HG03097 (cell line): ENCODE data around the gene WDR75.
A peak's percentile ranks its signal among the peaks of the same experiment; 100 is the strongest.
"Not testable (repeated sequence)": the region's sequence is repeated elsewhere in the genome, so short reads cannot be mapped to it uniquely, and the experiment has no call there.

ENCODE experiments used
- ATAC-seq: cut with Tn5 transposase; IDR thresholded peaks from one replicate; pipeline ENCODE4 v1.9.1; 2021; ENCODE audit not compliant: unreplicated experiment, low FRiP score

Gene WDR75

GRCh38 chr2:189439342-189439741 lies 1.9 kb upstream of the WDR75 start:
- ATAC-seq: no peak

GRCh38 chr2:189440644-189440946 lies 679 bp upstream of the WDR75 start:
- ATAC-seq: peak; percentile 25

- ATAC-seq: no peak
Measured at GRCh38 chr2:189441709-189442074, 418 bp downstream of the WDR75 start.

GRCh38 chr2:189442468-189442867 lies 1.2 kb downstream of the WDR75 start:
- ATAC-seq: no peak

GRCh38 chr2:189444322-189444721 lies 3.0 kb downstream of the WDR75 start:
- ATAC-seq: peak; percentile 30

- ATAC-seq: no peak
Measured at GRCh38 chr2:189446780-189447179, 5.5 kb downstream of the WDR75 start.

- ATAC-seq: no peak
Measured at GRCh38 chr2:189454009-189454408, 12.7 kb downstream of the WDR75 start.

- no peak for ATAC-seq
Measured at GRCh38 chr2:189465076-189465475, 23.8 kb downstream of the WDR75 start.

- ATAC-seq: no peak
Measured at GRCh38 chr2:189465478-189465877, 24.2 kb downstream of the WDR75 start.

- no peak for ATAC-seq
Measured at GRCh38 chr2:189466046-189466445, 24.8 kb downstream of the WDR75 start.

- no peak for ATAC-seq
Measured at GRCh38 chr2:189466656-189467055, 25.4 kb downstream of the WDR75 start.

- no peak for ATAC-seq
Measured at GRCh38 chr2:189467160-189467559, 25.9 kb downstream of the WDR75 start.

GRCh38 chr2:189467593-189467992 lies 26.3 kb downstream of the WDR75 start:
- ATAC-seq: no peak

GRCh38 chr2:189474526-189474925 lies 33.3 kb downstream of the WDR75 start:
- ATAC-seq: no peak

- no peak for ATAC-seq
Measured at GRCh38 chr2:189477756-189478155, 36.5 kb downstream of the WDR75 start.

- ATAC-seq: not testable (repeated sequence)
Measured at GRCh38 chr2:189478289-189478688, 37.0 kb downstream of the WDR75 start.

GRCh38 chr2:189481071-189481470 lies 39.8 kb downstream of the WDR75 start:
- ATAC-seq: no peak

GRCh38 chr2:189483571-189483970 lies 42.3 kb downstream of the WDR75 start:
- ATAC-seq: no peak

- no peak for ATAC-seq
Measured at GRCh38 chr2:189483980-189484740, 42.9 kb downstream of the WDR75 start.

GRCh38 chr2:189485146-189485545 lies 43.9 kb downstream of the WDR75 start:
- ATAC-seq: no peak

- ATAC-seq: no peak
Measured at GRCh38 chr2:189486237-189486770, 45.0 kb downstream of the WDR75 start.

- no peak for ATAC-seq
Measured at GRCh38 chr2:189487283-189488007, 46.2 kb downstream of the WDR75 start.
